Caco-2 (cell line): ENCODE measurements around the gene GPX4. TPM values are rescaled to one million over a fixed set of nuclear protein-coding genes. Genes with fewer than 3 reads are reported as not detected.

Source experiments
- BruUV-seq: library from RNA; stranded (reverse); fragments of 400-500 nt; replicated peaks from 2 replicates; lab custom pipeline; 2021; lab: Mats Ljungman, UMichigan
- CTCF ChIA-PET: fragments of 300-600 bp; sonication (Branson Sonifier 250); formaldehyde crosslinking; loops from one replicate; lab custom pipeline; 2022; ENCODE audit warnings: antibody characterized with exemption; lab: Charles Lee
- POLR2A ChIA-PET: fragments of 300-600 bp; sonication (Branson Sonifier 250); formaldehyde crosslinking; loops from one replicate; lab custom pipeline; 2022; ENCODE audit warnings: antibody characterized with exemption; lab: Charles Lee
- DNase-seq, 2 experiments: peaks; one replicate each; pipeline versions ENCODE4 v3.0.0 to v3.0.0-alpha.2; 2020 to 2022
- H3K27me3 ChIP-seq: replicated peaks from 2 replicates; pipeline ENCODE4 v1.6.0; 2011; ENCODE audit warnings: low read length; ENCODE audit not compliant: control insufficient read depth, insufficient read depth
- H3K36me3 ChIP-seq: 2 replicates; pipeline ENCODE4 v1.5.1; 2011; ENCODE audit warnings: low read length; ENCODE audit not compliant: control insufficient read depth, insufficient read depth
- H3K4me1 ChIP-seq: fragments of 250-450 bp; sonication (Bioruptor Pico); 2 replicates; pipeline ENCODE4 v1.5.1; 2020; ENCODE audit warnings: mild to moderate bottlenecking
- H3K4me3 ChIP-seq: 2 replicates; pipeline ENCODE4 v1.5.1; 2011; ENCODE audit warnings: low read depth, mild to moderate bottlenecking, control low read depth, low read length
- H3K9me3 ChIP-seq: fragments of 250-450 bp; sonication (Bioruptor Pico); 2 replicates; pipeline ENCODE4 v1.5.1; 2020; ENCODE audit warnings: mild to moderate bottlenecking, moderate library complexity
- H3K27ac Mint-ChIP-seq: one replicate; pipeline ENCODE4 v1.8.0; 2022; ENCODE audit warnings: mixed read lengths; ENCODE audit not compliant: unreplicated experiment
- H3K27me3 Mint-ChIP-seq: one replicate; pipeline ENCODE4 v1.8.0; 2022; ENCODE audit warnings: mixed read lengths; ENCODE audit not compliant: insufficient read depth, unreplicated experiment
- H3K36me3 Mint-ChIP-seq: one replicate; pipeline ENCODE4 v1.8.0; 2022; ENCODE audit warnings: mild to moderate bottlenecking, mixed read lengths; ENCODE audit not compliant: insufficient read depth, unreplicated experiment
- H3K4me1 Mint-ChIP-seq: one replicate; pipeline ENCODE4 v1.8.0; 2022; ENCODE audit warnings: low read depth, mixed read lengths; ENCODE audit not compliant: unreplicated experiment
- H3K4me3 Mint-ChIP-seq: one replicate; pipeline ENCODE4 v1.8.0; 2022; ENCODE audit warnings: mild to moderate bottlenecking, moderate library complexity, mixed read lengths; ENCODE audit not compliant: unreplicated experiment
- H3K9me3 Mint-ChIP-seq: one replicate; pipeline ENCODE4 v1.8.0; 2022; ENCODE audit warnings: mixed read lengths; ENCODE audit not compliant: unreplicated experiment
- CTCF ChIP-seq, 2 experiments: fragments of 200-600 bp in 1 of 2; IDR thresholded peaks; 1 replicate in 1 of 2; 2 replicates in 1 of 2; pipeline versions ENCODE4 v1.5.1 to v1.8.0; 2011 to 2022; ENCODE audit warnings: antibody characterized with exemption in 1 of 2, control low read depth in 1 of 2, inconsistent platforms in 1 of 2, low read depth in 1 of 2, low read length in 1 of 2, mild to moderate bottlenecking in 1 of 2, moderate library complexity in 1 of 2; ENCODE audit not compliant: insufficient read depth in 1 of 2, severe bottlenecking in 1 of 2, unreplicated experiment in 1 of 2
- intact Hi-C: fragments of 100-400 bp; cut with micrococcal nuclease; formaldehyde crosslinking; loops from one replicate; pipeline ENCODE4 v1.10.0; 2022; ENCODE audit not compliant: unreplicated experiment
- total RNA-seq: library from RNA; stranded (reverse); gene quantifications from 2 replicates; pipeline ENCODE4 v1.2.3, GENCODE V29; 2022

GPX4 gene
- total RNA-seq, 1 experiment from 2014 or later: 500 TPM

DNA sequence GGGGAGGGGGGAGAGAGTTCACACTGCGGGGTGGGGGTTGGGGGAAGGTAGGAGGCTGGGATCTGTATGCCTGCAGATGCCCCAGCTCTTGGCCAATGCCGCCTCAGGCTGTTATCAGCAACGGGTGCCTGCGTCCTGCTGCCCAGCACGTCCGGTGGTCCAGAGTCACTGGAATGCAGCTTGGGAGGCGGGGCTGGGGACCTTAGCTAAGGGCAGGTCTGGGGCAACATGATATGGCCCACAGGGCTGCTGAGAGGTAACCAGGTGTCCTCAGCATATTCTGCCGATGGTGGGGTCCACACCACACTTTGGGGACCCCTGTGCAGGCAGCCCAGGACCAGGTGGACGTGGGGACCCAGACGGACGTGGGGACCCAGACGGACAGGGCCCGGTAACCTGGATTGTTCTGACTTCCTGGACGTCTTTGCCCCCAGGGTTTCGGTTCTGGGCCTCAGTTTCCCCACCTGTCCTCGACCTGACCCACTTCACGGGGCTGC, 37.5 kb upstream of the GPX4 start:
- Histone ChIP-seq H3K36me3 (no peaks in the 10 kb centered on the region), H3K4me1 (peaks cover 15% of the 10 kb centered on the region), H3K4me3 (peak overlapping the region; percentile 61), H3K9me3 (no peaks in the 10 kb centered on the region), H3K27me3 (no peaks in the 10 kb centered on the region)
- Mint-ChIP-seq H3K4me1 (no peaks in the 10 kb centered on the region), H3K27me3 (no peaks in the 10 kb centered on the region), H3K27ac (peak overlapping the region; percentile 77), H3K36me3 (peaks cover 49% of the 10 kb centered on the region), H3K9me3 (no peaks in the 10 kb centered on the region), H3K4me3 (peak overlapping the region; percentile 84)
- peak; percentile 81 to 91 for DNase-seq
- TF ChIP-seq CTCF (IDR thresholded peaks at IDR 0.05; ENCODE audit: insufficient read depth in 1 of 2, low read depth in 1 of 2, low read length in 1 of 2, severe bottlenecking in 1 of 2, unreplicated experiment in 1 of 2): no peak
- BruUV-seq: TSS peak; percentile 42
- intact Hi-C loops: no loop called here
- ChIA-PET POLR2A (interaction anchor here (0.7 to 3.3 kb wide), 6 partner anchors 32 to 314 kb away, joined by 3 to 33 read pairs (median 5); partner anchors contain the start of genes CIRBP, CNN2, GPX4 and WDR18), CTCF (interaction anchor here (1.0 to 2.6 kb wide), 3 partner anchors 40 to 200 kb away, joined by 4 to 8 read pairs (median 6); partner anchors contain the start of gene CNN2)

DNA sequence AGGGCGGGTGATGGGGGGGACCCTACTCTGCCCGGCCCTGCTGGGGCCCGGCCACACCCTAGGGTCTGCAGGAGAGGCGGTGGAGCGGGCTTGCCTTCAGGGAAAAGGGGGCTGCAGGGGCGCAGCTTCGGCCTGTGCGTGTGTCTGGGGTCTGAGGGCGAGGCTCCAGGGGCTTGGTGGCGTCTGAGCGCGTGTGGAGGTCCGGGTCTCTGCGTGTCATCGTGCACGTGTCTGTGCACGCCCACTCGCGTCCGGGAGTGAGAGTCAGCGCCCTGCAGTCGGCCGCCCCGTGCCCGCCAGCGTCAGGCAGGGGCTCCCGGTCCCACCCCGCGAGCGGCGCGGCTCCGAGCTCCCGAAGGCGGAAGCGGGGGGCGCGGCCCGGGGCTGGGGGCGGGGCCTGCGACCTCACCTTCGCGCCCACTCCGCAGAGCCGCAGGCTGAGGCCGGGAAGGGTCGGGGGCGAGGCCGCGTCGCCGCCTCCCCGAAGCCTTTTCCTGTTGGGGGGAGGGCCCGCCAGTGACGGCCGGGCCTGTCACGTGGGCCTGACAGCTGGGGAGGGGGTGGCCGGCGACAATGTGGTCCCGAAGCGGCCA, 37.0 kb upstream of the GPX4 start, which contains the start of gene ARHGAP45:
Gene ARHGAP45 (plus strand): TSS at position 420 of the 593 bp plus-strand sequence. CDS start 239 bp downstream, outside the sequence.
- H3K36me3 Mint-ChIP-seq: peaks cover 48% of the 10 kb centered on the region
- H3K4me3 Mint-ChIP-seq: peak within 1 kb of the TSS; percentile 84
- H3K27me3 Mint-ChIP-seq: no peaks in the 10 kb centered on the region
- ChIA-PET POLR2A (interaction anchor here (1.1 to 3.3 kb wide), 3 partner anchors 37 to 315 kb away, joined by 4 to 33 read pairs (median 19); partner anchors contain the start of genes CNN2 and GPX4), CTCF (interaction anchor here (1.0 to 2.6 kb wide), 3 partner anchors 41 to 199 kb away, joined by 4 to 8 read pairs (median 6); partner anchors contain the start of gene CNN2)
- H3K27ac Mint-ChIP-seq: peak within 1 kb of the TSS; percentile 77
- no peaks in the 10 kb centered on the region for H3K27me3 ChIP-seq
- H3K4me1 ChIP-seq: peaks cover 15% of the 10 kb centered on the region
- no peaks in the 10 kb centered on the region for H3K36me3 ChIP-seq
- peaks cover 3% of the 10 kb centered on the region for H3K4me1 Mint-ChIP-seq
- H3K9me3 Mint-ChIP-seq: no peaks in the 10 kb centered on the region
- no TSS peak for BruUV-seq
- DNase-seq: no peak
- no peak for TF ChIP-seq CTCF (IDR thresholded peaks at IDR 0.05; ENCODE audit: insufficient read depth in 1 of 2, low read depth in 1 of 2, low read length in 1 of 2, severe bottlenecking in 1 of 2, unreplicated experiment in 1 of 2)
- H3K4me3 ChIP-seq: peak within 1 kb of the TSS; percentile 61
- H3K9me3 ChIP-seq: no peaks in the 10 kb centered on the region
- intact Hi-C loops: no loop called here

DNA sequence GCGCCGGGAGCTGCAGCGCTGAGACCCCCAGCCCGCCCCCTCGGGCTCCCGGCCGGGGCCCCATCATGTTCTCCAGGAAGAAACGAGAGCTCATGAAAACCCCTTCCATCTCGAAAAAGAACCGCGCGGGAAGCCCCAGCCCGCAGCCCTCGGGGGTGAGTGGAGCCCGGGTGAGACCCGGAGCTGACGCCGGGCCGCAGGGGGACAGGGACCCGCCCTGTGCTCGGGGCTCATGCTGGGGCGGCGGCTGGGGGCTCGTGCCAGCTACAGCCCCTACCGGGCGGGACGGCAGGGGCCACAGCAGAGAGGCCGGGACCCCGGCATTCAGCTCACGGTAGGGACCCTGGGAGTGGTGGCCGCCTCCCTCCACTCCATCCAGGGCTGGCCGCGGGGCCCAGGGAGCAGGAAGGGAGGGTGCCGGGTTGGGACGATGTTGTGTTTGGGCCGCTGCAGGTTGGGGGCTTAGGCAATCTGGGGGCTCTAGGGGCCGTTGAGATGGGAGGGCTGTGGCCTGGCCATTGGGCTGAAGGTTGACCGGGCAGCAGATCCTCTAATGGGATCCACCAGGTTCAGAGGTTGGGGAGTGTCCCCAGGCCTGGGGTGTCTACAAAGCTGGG, 36.3 kb upstream of the GPX4 start:
- Mint-ChIP-seq H3K27ac (no peak overlapping the region), H3K4me1 (peaks cover 7% of the 10 kb centered on the region), H3K36me3 (peaks cover 50% of the 10 kb centered on the region), H3K27me3 (no peaks in the 10 kb centered on the region), H3K9me3 (no peaks in the 10 kb centered on the region), H3K4me3 (no peak overlapping the region)
- no peaks in the 10 kb centered on the region for H3K9me3 ChIP-seq
- TF ChIP-seq CTCF (IDR thresholded peaks at IDR 0.05; ENCODE audit: insufficient read depth in 1 of 2, low read depth in 1 of 2, low read length in 1 of 2, severe bottlenecking in 1 of 2, unreplicated experiment in 1 of 2): no peak
- no peak for DNase-seq
- intact Hi-C loops: no loop called here
- CTCF ChIA-PET: no interaction called here
- no peak overlapping the region for H3K4me3 ChIP-seq
- H3K27me3 ChIP-seq: no peaks in the 10 kb centered on the region
- peaks cover 15% of the 10 kb centered on the region for H3K4me1 ChIP-seq
- POLR2A ChIA-PET: interaction anchor here (3.3 kb wide), 1 partner anchor 37 kb away, joined by 19 read pairs; the partner anchor contains the start of gene GPX4
- no TSS peak for BruUV-seq
- no peaks in the 10 kb centered on the region for H3K36me3 ChIP-seq
